ACHN (cell line): ENCODE data around the gene SUPT4H1.
A peak's percentile ranks its signal among the peaks of the same experiment; 100 is the strongest.
"Not testable (repeated sequence)": the region's sequence is repeated elsewhere in the genome, so short reads cannot be mapped to it uniquely, and the experiment has no call there.

Source experiments
- DNase-seq: peaks from one replicate; pipeline ENCODE4 v3.0.0-alpha.2; 2015
- in situ Hi-C: cut with HindIII; loops from 2 replicates; pipeline ENCODE4 v1.10.0; 2017; ENCODE audit warnings: low sequenced_read_pairs, low pct_ligation_motif_present, low pct_unique_long_range_greater_than_20kb

The SUPT4H1 gene

GRCh38 chr17:58351831-58352595 is at the start of gene SUPT4H1:
Gene SUPT4H1, minus strand, starts transcription at chr17:58352201. Its CDS starts 66 bp downstream, at chr17:58352135.
- DNase-seq = peak; percentile 95
- in situ Hi-C loops = no loop called here

- DNase-seq = no peak
- in situ Hi-C loops = no loop called here
These were observed 49.3 kb upstream of the SUPT4H1 start for GRCh38 chr17:58401287-58401686.

DNA sequence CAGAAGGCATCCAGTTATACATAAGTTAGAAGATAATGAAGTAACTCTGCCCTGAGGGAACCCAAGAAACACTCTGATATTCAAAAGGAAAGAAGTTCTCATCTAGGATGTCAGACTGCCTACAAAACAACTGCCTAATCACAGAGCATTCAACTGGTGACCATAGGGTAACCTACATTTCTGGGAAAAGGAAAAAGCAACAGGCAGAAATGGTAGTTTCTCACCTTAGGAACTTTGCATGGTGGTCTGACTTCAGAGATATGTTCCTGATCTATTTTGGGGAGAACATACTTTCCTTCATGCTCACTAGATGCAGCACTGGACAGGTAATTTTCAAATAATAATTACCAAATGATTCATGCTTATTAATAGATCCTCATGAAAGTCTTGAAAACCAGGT is 48.8 kb upstream of the SUPT4H1 start:
- in situ Hi-C loops = no loop called here
- DNase-seq = no peak

GRCh38 chr17:58399974-58400373 is 48.0 kb upstream of the SUPT4H1 start:
- DNase-seq = no peak
- in situ Hi-C loops = no loop called here

DNA sequence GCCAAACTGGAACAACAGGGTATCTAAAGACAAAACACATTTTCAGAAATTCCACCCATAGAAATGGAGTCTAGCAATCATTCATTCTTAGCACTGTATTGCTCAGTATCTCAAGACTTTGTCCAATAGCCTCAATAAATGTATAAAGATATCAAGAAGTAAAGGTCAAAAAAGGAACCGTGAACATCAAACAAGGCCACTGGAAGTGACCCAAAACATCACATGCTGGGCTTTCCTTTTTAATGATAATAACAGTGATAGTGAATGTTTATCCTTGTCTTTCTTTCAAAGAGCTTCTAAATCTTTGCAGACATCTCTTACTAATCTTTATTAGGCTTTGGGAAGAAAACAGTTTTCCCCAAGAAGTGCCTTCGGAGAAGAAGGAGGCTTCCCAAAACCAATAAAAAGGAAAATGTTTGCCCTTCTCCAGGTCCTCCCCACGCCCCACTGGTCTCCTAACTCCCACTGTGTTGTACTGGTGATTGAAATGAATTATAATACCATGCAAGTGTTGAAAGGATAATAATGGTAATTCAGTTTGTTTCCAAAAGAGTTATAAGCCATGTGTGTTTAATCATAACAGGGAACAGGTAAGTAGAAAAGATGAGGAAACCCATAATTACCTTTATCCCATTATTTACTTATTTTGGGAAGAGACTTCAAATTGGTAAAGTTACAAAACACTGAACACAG is 46.7 kb upstream of the SUPT4H1 start:
- in situ Hi-C loops = no loop called here

DNA sequence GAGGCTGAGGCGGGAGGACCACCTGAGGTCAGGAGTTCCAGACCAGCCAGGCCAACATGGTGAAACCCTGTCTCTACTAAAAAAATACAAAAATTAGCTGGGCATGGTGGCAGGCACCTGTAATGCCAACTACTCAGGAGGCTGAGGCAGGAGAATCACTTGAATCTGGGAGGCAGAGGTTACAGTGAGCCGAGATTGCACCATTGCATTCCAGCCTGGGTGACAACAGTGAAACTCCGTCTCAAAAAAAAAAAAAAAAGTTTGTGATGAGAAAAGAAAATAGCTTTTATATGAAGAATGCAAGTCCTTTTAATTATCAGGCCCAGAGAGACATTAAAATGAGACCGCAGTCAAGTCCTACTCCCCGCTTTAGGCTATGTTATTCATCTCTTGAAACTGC is 45.4 kb upstream of the SUPT4H1 start:
- DNase-seq, in situ Hi-C loops: not testable (repeated sequence)

More for the DNA sequence above, 46.7 kb upstream of the SUPT4H1 start:
- no peak for DNase-seq

GRCh38 chr17:58396173-58396572 is 44.2 kb upstream of the SUPT4H1 start:
- in situ Hi-C loops = no loop called here
- no peak for DNase-seq

- in situ Hi-C loops = no loop called here
- no peak for DNase-seq
These were observed 42.7 kb upstream of the SUPT4H1 start for GRCh38 chr17:58394534-58395223.

- peak; percentile 83 for DNase-seq
- in situ Hi-C loops = no loop called here
These were observed 39.4 kb upstream of the SUPT4H1 start for GRCh38 chr17:58391302-58391984.

DNA sequence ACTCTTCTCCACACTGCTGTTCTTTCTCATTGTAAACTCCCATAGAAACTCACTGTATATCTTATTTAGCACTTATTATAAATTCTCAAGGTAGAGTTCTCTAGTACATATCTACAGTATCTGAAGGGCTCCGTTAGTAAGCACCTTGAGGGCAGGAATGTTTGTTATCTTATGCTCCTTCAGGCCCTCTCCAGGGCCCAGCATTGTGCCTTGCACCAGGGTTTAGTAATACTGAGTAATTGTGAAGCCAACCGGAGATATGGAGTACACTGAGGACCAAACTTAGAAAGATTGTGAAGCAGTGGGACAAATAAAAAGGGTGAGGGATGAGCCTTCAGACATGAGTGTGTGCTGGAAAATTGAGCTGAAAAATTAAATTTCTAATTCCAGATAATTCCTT is 38.9 kb upstream of the SUPT4H1 start:
- DNase-seq = no peak
- in situ Hi-C loops = no loop called here

- DNase-seq = no peak
- in situ Hi-C loops = no loop called here
These were observed 36.5 kb upstream of the SUPT4H1 start for GRCh38 chr17:58388302-58389190.

- in situ Hi-C loops = no loop called here
- DNase-seq = no peak
These were observed 35.8 kb upstream of the SUPT4H1 start for GRCh38 chr17:58387834-58388233.

GRCh38 chr17:58386708-58387107 is 34.7 kb upstream of the SUPT4H1 start:
- in situ Hi-C loops = no loop called here
- no peak for DNase-seq

GRCh38 chr17:58385359-58385899 is 33.4 kb upstream of the SUPT4H1 start:
- in situ Hi-C loops = no loop called here

DNA sequence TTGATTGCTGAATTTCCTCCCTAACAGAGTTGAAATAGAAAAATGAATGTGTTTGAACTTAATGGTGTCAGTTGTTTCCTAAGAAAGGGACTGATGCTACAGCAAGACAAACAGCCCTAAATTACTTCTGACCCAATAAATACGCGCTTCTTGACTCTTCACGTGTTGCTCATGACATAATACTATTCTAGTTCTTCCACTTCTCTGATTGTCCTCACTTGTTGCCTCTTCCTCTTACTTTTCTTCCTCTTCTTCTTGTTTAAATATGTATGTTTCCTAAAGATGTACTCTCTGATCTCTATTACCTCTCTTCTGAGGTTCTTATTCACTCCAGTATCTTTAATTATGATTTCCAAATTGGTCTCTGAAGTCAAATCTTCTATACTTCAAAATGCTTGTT is 32.9 kb upstream of the SUPT4H1 start:
- DNase-seq = no peak
- in situ Hi-C loops = no loop called here

More at GRCh38 chr17:58385359-58385899, 33.4 kb upstream of the SUPT4H1 start:
- DNase-seq = no peak

GRCh38 chr17:58383892-58384462 is 32.0 kb upstream of the SUPT4H1 start:
- DNase-seq = no peak
- in situ Hi-C loops = no loop called here

DNA sequence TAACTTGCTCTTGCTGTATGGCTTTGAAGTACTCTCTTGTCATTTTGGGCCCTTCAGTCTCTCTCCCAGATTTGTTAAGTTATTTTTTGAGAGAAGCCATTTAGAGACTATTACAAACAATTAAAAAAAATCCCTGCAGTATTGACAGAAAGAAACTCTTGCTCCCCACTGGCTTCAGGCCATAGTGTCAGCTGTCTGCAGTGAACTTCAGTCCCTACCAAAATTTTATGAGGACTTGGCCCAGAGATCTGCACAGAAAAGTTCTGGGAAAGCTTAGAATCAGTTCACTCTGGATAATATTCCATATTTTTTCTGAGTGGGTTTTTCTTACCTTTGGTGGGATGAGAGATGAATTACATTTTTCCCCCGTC is 30.9 kb upstream of the SUPT4H1 start:
- in situ Hi-C loops = no loop called here
- no peak for DNase-seq
